ENCODE results near the gene IRS1.

GRCh38 chr2:226782092-226782713, 17.4 kb downstream of the IRS1 start:
- TF ChIP-seq CTCF (optimal IDR thresholded peaks at IDR 0.05 in 1 of 3, IDR thresholded peaks at IDR 0.05 in 1 of 3, conservative IDR thresholded peaks at IDR 0.05 in 1 of 3; ENCODE audit: extremely low read depth in 1 of 3, insufficient read depth in 2 of 3, low read length in 3 of 3) (no peak), EZH2 (IDR thresholded peaks at IDR 0.05; ENCODE audit: low read length) (no peak)

Data from keratinocyte (primary cell).